HG02623 (cell line): ENCODE measurements around the gene ADPRHL1.

Experiments
- ATAC-seq: cut with Tn5 transposase; IDR thresholded peaks from one replicate; pipeline ENCODE4 v1.9.1; 2021; ENCODE audit warnings: moderate library complexity; ENCODE audit not compliant: unreplicated experiment

Gene ADPRHL1

DNA sequence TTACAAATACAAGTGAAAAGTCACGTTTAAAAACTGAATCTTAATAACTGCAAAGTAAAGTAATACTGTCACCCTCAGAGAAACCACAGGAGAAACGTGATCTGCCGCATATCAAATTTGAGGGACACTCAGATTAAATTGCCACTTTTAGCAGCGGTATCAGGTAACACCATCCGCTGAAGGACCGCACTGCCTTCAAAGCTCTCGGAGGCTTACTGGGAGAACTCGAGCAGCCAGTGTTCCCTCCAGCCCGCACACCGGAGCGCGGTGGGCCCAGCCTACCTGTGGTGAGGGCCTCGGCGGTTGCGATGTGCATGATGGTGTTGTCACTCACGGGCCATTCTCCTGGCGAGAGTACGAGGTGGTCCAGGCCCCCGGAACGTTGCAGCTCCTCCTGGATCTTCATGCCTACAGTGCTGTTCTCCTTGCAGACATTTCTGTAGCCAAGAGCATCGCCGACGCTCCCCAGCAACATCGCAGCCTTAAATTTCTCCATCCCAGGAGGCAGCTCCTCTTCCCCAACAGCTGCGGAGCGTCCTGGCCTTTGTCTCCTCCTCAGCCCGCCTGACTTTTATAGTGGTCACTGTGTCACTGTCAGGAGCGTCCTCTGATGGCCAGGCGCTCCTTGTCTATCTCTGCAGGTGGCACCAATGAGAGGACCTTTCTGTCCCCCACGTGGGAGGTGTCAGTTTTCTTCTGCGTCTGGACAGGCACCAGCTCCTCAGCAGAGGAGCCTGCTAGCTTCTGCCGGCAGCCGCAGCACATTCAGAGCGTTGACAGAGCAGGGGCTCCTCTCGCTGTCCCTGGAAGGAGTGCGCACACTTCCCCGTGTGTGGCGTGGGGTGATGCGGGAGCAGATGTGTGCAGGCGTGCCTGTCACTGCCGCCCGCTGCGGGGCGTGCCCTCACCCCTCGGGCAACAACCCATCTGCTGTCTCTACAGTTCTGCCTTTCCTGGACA lies at the start of gene ADPRHL1:
ADPRHL1 (minus strand) TSS at position 547 of the 960 bp plus-strand sequence; CDS start at position 496, 51 bp downstream.
- ATAC-seq = no peak

DNA sequence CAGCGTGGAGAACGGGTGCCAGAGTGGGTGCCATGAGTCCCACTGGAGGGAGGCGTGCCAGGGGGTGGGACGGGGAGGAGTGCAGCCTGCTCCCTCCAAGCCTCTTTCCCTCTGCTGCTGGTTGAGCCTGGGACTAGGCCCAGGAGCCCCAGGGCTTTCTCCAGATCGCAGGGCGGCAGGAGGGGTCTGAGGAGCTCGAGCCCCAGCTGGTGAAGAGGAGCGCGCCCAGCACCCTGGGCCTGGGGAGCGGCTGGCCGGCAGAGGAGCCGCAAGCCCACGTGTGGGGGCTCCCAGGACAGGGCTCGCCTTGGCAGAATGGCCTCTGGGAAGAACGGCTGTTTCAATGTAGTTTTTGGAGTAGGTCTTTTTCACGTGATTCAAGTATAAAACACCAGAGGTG lies 49.4 kb upstream of the ADPRHL1 start:
- no peak for ATAC-seq

DNA sequence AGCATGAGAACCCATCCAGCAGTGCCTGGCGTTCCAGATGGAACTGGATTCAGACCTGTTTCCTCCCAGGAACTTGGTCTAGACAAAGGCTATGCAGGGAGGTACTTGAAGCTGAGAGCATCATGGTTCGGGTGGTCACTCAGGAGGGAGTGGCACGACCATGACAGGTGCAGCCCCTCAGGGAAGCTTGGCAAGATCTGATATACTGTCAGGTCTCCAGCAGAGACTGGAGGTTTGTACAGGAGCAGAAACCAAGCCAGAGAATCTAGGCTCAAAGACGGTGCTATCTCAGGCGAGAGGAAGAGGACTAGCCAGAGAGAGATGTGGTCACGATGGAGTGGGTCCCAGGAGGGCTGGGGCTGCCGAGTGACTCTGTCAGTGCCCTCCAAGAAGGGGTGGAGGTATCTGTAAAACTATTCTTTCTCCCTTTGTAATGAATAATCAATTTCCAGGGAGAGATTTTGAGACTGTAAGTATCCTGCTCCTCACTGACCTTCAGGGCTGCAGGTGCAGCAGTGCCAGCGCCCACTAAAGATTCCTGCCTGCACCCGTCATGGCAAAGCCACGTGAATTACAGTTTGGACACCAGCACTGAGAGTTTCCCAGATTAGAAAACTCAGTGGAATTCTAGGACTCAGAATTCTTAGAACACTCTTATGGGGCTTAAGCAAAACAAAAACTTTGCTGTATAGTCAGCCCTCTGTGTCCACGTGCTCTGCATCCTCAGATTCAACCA lies 47.4 kb upstream of the ADPRHL1 start:
- no peak for ATAC-seq

DNA sequence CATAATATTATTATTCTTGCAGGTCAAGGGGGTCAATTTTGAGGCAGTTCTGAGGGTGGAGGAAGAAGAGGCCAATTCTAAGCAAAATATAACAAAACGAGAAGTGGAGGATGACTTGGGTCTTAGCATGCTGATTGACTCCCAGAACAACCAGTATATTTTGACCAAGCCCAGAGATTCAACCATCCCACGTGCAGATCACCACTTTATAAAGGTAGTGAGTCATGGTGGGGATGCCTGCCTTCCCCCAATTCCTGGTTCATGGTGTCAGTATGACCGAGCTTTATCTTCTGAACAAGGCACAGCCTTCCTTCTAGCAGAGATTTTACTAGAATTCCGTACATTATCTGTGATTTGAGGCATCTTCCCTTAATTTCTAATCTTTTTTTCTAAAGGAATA lies 46.6 kb upstream of the ADPRHL1 start:
- no peak for ATAC-seq

DNA sequence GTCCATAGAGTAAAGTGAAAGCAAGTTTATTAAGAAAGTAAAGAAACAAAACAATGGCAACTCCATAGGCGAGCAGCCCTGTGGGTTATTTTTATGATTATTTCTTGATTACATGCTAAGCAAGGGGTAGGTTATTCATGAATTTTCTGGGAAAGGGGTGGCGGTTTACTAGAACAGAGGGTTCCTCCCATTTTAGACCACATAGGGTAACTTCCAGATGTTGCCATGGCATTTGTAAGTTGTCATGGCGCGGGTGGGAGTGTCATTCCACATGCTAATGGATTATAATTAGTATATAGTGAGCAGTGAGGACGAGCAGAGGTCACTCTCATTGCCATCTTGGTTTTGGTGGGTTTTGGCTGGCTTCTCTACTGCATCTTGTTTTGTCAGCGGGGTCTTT lies 45.6 kb upstream of the ADPRHL1 start:
- no peak for ATAC-seq

DNA sequence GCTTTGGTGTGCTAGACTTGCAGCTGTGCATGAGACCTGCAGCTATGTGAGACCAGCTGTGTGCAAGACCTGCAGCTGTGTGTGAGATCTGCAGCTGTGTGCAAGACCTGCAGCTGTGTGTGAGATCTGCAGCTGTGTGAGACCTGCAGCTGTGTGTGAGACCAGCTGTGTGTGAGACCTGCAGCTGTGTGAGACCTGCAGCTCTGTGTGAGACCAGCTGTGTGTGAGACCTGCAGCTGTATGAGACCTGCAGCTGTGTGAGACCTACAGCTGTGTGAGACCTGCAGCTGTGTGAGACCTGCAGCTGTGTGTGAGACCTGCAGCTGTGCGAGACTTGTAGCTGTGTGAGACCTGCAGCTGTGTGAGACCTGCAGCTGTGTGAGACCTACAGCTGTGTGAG lies 43.9 kb upstream of the ADPRHL1 start:
- ATAC-seq = no peak

DNA sequence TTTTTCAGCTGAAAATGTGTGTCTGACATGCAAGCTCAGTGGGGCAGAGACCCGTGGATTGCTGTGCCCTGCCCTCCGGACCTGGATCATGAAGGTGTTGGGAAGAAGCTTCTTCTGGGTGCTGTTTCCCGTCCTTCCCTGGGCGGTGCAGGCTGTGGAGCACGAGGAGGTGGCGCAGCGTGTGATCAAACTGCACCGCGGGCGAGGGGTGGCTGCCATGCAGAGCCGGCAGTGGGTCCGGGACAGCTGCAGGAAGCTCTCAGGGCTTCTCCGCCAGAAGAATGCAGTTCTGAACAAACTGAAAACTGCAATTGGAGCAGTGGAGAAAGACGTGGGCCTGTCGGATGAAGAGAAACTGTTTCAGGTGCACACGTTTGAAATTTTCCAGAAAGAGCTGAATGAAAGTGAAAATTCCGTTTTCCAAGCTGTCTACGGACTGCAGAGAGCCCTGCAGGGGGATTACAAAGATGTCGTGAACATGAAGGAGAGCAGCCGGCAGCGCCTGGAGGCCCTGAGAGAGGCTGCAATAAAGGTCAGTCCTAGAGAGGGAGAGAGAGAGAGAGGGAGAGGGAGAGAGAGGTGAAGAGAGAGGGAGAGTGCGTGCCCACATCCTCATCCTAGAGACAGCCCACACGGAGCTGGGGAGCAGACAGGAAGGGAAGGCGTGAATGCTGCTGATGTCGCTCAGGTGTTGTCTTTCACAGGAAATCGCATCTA lies 42.4 kb upstream of the ADPRHL1 start:
- no peak for ATAC-seq

DNA sequence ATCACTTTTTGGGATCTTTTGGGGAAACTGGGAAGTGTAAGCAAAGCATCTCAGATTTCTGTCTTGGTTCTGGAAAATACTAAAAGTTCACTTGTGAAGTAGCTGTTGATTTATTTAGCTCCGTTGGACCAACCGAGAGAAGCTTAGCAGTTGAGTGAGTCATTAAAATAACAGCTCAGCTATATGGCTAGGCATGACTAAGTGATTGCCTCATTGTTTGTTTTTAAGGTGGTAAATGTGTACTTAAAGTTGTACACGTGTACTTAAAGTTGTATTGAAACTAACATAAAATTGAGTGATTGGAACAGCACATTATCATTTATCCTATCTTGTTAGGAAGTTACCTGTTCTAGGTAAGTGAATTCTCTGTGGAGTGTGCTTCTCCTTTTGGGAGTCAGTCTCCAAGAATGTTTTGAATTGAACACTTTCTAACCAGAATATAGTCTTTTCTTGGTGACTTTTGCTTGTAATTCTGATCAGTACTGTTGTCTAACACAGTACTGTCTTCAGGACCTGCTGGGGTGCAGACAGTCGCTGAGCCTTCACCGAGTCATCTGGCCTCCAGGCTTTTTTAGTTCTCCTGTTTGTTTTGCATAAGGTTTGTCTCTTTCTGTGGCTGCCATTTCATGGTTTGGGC lies 40.1 kb upstream of the ADPRHL1 start:
- no peak for ATAC-seq

DNA sequence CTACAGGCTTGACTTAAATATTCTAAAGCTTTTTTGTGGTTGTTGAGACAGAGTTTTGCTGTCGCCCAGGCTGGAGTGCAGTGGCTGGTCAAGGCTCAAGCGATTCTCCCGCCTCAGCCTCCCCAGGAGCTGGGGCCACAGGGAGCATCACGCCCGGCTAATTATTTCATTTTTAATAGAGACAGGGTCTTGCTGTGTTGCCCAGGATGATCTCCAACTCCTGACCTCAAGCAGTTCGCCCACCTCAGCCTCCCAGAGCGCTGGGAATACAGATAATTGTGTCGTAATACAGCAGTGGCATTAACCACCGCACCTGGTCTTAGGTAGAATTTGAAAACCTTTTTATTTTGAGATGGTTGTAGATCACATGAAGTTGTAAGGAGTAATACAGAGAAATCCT lies 38.7 kb upstream of the ADPRHL1 start:
- no peak for ATAC-seq

DNA sequence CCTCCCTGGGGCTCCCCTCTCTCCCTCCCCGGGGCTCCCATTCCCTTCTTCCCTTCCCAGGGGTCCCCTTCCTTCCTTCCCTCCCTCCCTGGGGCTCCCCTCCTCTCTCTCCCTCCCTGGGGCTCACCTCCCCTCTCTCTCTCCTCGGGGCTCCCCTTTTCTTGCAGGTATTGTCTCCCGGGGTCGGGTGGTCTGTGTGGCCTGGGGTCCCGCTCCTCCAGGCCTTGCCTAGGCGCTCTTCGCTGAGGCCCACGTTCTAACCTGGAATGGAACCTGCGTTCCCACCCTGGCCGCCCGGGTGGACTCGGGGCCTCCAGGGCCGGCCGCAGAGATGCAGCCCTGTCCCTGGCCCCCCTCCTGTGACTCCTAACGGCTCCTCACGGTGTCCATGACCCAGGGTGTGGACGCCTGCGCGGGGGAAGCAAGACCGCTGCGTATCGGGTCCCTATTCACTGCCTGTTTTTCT lies 38.2 kb upstream of the ADPRHL1 start:
- ATAC-seq = no peak

DNA sequence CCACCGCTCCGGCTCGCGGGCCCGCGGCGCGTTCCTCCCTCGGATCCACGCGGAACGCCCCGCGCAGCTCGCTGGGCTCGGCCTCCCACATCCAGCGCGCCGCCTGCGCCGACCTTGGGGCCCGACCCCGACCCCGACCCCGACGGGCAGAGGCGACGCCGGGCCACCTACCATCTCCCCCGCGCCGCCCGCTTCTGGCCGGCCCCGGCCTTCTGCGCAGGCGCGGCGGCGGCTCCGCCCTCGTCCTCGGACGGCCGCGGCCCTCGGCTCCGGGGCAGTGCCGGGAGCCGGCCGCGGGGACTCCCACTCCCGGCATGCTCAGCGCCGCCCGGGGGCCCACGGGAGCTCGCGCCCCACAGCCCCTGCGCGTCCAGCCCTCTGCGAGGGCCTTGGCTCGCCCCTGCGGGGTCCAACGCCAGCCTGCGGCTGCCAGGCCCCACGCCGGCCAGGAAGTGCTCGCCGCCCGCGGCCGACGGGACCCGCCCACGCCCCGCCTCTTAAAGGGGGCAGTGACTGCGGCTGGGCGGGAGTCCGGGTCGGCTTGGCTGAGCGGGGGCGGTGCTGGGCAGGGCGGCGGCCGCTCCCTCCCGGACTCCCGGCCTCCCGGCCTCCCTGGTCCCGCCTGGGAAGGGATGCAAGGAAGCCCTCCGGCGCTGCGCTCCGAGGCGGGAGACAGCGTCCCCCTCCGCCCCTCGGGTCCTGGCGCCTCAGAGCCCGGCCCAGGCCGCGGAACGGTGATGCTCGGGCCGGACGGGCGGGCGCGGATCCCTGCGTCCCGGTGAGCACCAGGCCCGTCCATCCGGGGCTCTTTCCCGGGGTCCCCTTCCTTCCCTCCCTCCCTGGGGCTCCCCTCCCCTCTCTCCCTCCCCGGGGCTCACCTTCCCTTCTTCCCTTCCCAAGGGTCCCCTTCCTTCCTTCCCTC lies 37.5 kb upstream of the ADPRHL1 start, which contains the start of gene DCUN1D2:
DCUN1D2 (minus strand) TSS at position 216 of the 922 bp plus-strand sequence; CDS start at position 174, 42 bp downstream.
- peak; percentile 83 for ATAC-seq

DNA sequence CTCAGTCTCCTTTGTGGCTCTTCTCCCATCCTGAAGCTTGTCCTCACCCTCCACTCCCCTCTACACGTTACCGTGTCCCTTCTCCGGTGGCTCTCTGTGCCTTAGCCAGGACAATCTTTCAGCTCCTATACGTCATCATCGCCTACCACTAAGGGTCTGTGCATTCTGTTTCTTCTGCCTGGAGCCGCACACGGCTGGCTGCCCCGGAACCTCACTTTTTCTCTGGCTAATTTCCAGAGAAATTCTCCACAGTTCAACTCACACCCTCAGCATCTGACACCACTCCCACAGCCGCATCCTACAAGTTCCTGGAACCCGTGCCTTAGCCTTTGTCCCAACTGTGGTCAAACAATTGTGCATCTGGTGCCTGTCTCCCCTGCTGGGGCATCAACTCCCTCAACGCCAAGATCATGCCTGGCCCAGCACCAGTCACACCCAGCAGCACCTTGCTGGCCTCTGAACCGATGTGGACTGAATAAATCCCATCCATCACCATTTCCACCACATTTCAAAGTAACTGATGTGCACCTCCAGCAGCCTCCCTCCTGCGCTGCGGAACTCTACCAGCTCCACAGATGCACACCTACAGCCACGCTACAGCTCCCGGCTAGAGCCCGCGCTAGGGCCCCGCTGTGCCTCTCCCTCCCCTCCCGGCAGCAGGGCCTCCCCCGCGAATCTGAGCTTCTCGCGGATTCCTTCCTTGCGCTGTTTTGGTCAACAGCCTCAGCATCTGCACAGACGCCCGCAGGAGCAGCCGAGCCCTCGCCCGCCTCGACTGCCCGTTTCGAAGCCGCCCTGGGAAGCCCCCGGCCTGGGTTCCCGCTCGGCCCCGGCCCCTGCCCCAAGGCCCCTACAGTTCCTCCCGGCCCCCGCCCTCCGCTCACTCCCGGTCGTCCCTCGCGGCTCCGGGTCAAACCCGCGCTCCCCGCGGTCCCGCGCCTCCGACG lies 36.5 kb upstream of the ADPRHL1 start:
- peak; percentile 13 for ATAC-seq

DNA sequence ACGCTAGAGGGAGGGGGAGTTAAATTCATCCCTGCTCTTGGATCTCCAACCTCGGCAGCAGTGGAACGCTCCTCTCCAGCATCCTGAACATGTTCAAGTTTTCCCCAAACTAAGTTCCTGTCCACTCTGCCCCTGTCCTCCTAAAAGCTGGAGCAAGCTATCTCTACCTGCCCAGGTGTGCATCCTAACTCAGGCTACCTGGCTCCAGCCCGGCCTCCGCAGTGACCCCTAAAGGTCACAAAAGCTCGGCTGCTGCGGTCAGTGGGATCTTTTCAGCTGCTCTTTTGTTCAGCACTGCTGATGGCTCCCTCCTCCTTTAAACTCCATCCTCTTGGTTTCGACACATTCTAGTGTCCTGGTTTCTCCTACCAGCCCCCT lies 35.9 kb upstream of the ADPRHL1 start:
- no peak for ATAC-seq

DNA sequence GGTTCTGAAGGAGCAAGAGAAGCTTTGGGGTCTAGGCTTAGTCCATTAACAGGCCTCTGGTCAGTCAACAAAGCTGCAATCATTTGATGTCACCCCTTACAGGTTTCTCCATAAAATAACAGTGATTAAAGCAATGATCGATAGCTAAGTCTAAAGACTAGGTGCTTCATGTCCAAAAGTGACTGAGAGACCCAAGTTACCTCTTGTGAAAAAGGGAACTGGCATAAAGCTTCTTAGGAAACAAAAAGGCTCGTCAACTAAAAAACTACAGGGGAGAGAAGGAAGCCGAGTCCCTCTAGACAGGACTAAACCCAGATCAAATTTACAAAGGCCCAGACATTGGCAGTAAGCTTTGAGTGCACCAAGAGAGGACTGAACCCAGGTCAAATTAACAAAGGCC lies 35.0 kb upstream of the ADPRHL1 start:
- no peak for ATAC-seq

DNA sequence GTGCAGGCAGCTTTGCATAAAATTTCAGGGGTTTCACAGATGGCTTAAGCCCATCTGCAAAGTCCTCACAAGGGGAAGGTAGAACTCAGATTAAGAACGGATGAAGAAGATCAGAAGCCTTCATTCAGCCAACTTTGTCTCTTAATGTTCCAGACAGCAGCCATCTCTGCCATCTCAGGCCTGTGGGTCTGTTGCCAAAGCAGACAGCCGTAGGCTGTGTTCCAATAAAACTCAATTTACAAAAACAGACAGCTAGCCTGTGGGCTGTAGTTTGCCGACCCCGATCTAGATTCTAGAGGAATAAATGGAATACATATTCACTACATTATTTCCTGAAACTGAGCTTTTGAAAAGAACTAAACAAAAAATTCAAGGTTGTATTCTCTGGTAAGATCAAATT lies 33.4 kb upstream of the ADPRHL1 start:
- no peak for ATAC-seq

DNA sequence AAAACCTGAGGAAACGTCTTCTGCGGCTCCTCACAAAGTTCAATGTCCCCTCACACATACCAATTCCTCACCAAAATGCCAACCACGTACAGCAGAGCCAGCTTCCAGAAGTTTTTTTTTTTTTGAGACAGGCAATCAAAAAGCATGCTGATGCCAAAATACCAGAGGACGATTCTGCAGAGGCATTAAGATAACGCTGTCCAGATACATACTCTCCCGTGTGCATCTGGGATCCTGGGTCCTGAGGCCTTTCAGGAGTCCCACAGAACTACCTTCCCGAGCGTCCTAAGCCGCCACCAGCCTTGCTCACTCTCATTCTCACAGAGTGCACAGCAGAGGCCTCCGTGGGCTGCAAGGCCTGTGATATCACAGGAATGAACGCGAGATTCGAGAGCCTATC lies 32.3 kb upstream of the ADPRHL1 start:
- no peak for ATAC-seq

DNA sequence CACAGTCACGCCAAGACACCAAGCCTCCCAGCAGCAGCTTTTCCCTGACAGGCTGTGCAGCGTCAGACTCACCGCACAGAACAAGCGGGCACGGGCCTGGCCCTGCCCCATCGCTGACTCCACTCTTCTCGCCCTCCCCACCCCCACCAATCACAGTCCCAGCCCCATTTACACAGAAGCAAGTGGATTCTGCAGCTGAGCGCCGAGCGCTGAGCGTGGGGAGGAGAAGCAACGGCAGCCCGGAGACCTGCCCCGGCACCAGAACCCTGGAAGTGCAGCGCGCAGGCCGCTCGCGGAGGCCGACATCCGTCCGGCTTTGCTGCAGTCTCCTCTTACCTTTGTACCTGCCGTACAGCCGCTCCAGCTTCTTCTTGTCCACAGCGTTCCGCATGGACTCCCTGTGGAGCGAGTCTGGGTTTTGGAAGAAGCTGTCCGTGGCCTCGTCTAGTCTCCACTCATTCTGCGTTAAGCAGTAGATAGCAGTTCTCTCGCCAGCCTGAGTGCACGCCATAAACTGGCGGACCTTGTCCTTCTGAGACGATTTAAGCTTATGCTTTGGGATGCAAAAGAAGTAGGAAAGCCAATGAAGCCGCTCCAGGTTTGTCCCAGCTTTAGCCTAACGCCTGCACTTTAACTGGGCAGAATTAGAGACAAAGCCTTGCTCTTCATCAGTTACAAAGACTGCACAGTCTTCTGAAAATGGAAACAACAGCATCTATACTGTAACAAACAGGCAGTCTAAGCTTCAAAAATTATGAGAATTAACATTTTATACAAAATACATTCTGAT lies 30.4 kb upstream of the ADPRHL1 start:
- no peak for ATAC-seq

DNA sequence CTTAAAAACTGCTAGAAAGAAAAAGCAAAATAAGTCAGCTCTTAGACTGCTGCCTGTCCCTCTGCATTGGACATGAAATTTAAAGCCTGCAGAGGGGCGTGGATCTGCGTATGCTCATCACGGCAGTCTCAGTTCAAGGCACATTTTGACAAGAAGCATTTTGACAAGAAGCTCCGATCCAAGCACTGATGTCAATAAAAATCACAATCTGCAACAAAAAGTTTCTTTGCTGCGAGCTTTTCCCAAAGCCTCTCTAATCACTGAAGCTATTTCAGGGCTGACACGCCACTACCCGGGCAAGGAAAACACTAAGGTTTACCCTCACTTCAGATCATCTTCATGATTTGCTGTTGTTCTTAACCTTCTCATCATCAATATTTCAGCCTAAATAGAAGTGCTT lies 29.8 kb upstream of the ADPRHL1 start:
- no peak for ATAC-seq
